Stimulated activated CD8-positive, alpha-beta memory T cell treated with anti-CD3 and anti-CD28 coated beads, Interleukin-12 subunit alpha, Interleukin-12 subunit beta, amount 100 ng/mL, for 4 hours (primary cell): ENCODE data around the gene C4orf36.
"Not testable (repeated sequence)": the region's sequence is repeated elsewhere in the genome, so short reads cannot be mapped to it uniquely, and the experiment has no call there.

Experiments
- DNase-seq: peaks from one replicate; pipeline ENCODE4 v3.0.0-alpha.2; 2020; ENCODE audit warnings: low read depth

The C4orf36 gene

GRCh38 chr4:86917212-86918039, 25.2 kb upstream of the C4orf36 start:
- DNase-seq: no peak

DNA sequence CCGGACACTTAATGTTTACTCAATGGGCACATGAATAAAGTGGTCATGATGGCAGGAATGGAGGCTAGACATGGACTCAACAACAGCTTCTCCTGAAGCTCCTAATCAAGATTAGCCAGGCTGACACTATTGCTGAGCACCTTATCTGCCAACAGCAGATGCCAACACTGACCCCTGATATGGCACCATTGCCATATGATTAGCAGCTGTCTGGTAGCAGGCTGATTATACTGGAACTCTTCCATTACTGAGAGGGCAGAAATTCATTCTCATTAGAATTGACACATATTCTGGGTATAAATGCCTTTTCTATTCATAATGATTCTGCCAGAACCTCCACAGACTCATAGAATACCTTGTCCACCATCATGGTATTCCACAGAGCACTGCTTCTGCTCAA, 24.2 kb upstream of the C4orf36 start:
- DNase-seq: no peak

DNA sequence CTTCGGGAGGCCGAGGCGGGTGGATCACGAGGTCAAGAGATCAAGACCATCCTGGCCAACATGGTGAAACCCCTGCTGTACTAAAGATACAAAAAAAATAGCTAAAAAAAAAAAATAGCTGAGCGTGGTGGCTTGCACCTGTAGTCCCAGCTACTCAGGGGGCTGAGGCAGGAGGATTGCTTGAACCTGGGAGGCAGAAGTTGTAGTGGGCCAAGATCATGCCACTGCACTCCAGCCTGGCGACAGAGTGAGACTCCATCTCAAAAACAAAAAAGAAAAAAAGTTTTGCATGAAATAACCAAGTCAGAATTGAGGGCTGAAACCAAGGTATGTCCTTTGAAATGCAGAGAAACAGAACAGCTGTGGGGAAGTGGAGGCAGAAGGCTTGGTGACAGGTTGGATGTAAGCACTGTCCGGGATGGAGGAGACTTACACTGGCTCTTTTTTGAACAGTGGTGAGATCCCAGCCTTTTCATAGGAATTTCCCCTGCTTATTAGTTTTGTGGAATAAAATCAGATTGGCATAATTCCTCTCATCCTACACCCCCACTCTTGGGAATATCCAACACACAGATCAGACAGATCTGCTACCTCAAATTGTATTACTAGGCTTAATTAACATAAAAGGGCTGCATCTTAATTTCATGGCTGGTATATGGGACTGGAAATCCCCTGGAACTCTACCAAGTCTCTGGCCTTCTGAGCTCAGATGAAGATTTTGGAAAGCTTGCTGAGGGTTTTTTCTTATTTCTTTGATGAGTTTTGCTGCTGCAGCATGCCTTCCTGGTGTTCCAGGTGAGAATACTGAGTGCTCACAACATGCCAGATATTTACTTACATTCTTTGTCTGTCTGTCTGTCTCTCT, 18.8 kb upstream of the C4orf36 start:
- no peak for DNase-seq

GRCh38 chr4:86910369-86910768, 18.1 kb upstream of the C4orf36 start:
- DNase-seq: no peak

GRCh38 chr4:86909546-86910295, 17.5 kb upstream of the C4orf36 start:
- no peak for DNase-seq

DNA sequence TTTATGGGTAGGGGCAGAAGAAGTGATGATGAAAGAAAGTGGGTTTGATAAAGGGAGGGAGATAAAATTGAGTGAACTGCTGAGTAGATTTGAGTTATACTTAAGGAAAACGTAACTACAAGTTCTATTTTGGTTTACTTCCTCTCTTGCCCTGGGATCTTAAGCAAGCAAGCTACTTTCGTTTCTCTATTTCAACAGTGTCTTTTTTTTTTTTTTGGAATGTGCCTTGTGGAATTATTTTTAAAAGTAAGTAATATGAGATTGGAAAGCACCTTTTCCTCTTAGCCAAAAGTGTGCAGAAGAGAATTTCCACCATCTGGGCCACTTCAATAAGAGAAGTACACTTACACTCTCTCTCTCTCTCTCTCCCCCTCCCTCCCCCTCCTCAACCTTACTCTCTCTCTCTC, 16.0 kb upstream of the C4orf36 start:
- no peak for DNase-seq

DNA sequence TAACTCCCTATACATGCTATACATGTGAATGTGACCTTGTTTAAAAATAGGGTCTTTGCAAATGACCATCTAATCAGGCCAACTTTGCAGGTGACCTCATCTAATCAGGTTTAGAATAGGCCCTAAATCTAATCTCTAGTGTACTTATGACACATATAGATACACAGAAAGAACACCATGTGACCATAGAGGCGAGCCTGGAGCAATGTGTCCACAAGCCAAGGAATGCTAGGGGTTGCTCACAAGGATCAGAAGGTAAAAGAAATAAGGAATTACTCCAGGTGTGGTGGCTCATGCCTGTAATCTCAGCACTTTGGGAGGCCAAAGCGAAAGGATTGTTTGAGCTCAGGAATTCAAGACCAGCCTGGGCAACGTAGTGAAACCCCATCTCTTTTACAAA, 9.6 kb upstream of the C4orf36 start:
- DNase-seq: no peak

DNA sequence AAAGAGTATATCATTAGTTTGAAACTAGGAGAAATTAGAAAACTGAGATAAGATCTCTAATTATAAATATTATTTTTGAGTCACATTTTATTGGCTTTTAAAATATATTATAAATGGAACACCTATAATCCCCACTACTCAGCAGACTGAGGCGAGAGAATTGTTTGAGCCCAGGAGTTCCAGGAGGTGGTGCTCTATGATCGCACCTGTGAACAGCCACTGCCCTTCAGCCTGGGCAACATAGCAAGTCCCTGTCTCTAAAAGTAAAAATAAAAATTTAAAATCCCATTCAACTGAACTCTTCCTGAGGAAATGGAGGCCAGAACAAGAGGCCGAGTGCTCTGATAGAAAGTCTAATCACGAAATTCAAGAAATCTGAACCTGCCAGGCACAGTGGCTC, 6.3 kb upstream of the C4orf36 start:
- DNase-seq: no peak

DNA sequence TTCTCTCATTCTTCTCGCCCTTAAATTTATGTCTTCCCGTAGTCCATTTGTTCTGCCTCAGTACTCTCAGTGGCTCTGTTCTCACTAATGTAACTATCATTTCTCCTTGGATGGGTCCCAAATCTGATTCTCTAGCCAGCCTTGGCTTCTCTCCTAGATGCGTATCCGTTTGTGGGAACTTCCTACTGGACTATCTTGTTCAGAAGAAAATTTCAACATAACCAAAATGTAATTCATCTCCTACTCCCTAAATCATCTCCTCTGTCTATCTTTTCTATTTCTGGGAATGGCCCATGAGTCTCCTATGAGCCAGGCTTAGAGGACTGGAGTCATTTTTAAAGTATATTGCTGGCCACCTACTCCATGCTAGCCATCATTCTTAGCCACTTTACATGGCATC, 4.4 kb upstream of the C4orf36 start:
- DNase-seq: no peak

DNA sequence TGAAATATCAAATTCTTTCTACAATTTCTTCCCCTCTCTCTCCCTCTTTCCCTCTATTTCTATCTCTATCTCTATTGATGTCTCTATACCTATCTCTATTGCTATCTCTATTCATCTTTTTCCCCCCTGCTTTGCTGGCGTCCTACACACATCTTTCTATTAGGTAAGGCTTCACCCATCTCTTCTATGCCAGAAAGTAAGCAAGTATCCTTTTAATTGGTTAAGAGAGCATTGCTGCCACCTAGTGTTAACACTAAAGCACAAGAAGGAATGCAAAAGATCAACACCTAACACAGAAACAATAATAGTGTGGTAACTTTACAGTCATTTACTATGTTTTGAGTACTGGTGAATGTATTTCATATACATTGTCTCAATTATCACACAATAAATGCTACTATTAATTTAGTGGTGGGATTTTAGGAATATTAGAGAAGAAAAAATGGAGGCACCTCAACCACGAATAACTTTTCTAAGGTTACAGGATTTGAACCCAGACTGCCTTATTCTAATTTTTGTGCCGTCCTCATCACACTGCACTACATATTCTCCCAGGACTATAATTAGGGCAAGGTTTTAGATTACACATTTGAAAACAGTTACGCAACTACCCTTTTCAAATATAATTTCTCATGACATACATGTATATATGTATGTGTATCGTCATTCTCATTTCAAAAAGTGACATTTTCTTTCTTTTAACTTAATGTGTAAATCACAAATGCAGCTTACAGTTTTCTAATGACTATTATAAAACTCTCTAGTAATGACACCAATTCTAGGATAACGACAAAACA, 3.7 kb upstream of the C4orf36 start:
- DNase-seq: no peak

DNA sequence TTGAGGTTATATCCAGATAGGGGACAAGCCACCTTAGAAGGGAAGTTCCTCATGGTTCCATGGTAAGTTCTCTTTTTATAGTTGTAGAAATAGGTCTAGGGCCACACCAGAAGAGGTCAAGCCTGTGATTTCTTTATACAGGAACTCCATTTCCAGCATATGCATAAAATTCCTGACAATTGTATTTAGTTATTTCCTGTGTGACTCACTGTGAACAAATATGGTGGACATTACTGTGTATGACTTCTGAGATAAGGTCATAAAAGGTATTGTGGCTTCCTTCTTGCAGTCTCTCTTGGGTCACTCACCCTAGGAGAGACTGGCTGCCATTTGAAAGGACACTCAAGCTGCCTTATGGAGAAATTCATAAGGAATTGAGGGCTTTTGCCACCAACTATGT, 2.2 kb upstream of the C4orf36 start:
- DNase-seq: no peak

DNA sequence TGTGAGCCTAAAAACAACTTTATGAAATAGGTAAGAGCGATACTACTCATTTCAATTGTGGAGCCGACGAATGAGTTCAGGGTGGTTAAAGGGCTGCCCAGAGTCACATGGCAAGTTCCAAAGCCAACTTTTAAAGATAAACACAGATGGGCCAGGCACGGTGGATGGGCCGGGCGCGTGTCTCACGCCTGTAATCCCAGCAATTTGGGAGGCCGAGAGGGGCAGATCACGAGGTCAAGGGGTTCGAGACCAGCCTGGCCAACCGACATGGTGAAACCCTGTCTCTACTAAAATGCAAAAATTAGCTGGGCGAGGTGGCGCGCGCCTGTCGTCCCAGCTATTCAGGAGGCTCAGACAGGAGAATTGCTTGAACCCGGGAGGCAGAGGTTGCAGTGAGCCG, 914 bp upstream of the C4orf36 start:
- DNase-seq: no peak

GRCh38 chr4:86892636-86892960, 376 bp upstream of the C4orf36 start:
- no peak for DNase-seq

DNA sequence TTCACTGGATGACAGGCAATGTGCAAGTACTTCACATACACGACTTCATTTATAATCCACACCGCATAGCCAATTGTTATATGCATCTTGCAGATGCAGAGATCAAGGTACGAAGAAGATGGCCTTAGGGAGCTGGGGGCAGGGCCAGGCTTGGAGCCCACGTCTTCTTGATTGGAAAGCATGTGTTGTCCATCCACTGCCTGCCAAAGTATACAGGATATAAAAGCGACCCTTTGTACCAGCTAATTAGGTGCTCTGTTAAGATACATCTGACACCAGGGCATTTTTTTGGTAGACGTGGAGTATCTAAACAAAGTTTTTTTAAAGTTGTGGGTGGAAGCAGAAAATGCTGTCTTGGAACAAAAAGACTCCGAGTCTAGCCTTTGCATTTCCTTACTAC, 1.4 kb downstream of the C4orf36 start:
- DNase-seq: no peak

DNA sequence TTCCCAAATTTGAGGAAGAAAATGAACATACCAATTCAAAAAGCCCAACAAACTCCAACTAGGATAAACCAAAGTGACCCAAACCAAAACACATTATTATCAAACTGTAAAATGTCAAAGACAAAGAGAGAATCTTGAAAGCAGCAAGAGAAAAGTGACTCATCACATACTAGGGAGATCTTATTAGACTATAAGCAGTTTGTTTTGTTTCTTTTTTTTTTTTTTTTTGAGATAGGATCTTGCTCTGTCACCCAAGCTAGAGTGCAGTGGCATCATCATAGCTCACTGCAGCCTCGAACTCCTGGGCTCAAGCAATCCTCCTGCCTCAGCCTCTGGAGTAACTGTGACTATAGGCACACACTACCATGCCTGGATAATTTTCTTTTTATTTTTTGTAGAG, 12.6 kb downstream of the C4orf36 start:
- no peak for DNase-seq

- DNase-seq: no peak
Measured at GRCh38 chr4:86878640-86879039, 13.6 kb downstream of the C4orf36 start.

- no peak for DNase-seq
Measured at GRCh38 chr4:86876894-86877685, 15.1 kb downstream of the C4orf36 start.

DNA sequence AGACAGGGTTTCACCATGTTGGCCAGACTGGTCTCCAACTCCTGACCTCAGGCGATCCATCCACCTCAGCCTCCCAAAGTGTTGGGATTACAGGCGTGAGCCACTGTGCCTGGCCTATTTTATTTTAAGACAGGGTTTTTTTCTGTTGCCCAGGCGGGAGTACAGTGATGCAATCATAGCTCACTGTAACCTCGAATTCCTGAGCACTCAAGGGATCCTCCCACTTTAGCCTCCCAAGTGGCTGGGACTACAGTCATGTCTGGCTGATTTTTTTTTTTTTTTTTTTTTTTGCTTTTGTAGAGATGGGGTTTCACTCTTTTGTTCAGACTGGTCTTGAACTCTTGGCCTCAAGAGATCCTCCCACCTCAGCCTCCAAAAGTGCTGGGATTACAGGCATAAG, 16.8 kb downstream of the C4orf36 start:
- not testable (repeated sequence) for DNase-seq

DNA sequence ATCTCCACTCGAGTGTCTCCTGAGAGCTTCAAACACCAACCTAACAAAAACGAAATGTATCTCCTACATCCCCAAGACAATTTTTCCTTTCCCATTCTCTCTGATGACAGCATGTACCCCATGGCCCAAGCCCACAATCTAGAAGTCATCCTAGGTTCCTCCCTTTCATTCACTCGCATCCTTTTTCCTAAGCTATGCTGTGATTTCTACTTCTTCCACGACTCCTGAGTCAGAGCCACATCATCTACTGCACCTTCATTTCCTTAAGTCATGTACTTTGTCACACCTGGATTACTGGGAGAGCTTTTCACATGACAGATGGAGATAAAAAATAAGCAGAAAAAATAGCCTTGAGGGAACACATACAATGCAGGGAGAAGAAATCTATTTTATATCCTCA, 20.1 kb downstream of the C4orf36 start:
- no peak for DNase-seq

GRCh38 chr4:86870442-86871069, 21.7 kb downstream of the C4orf36 start:
- DNase-seq: no peak
